Endothelial cell of hepatic sinusoid (primary cell): Measurements from ENCODE around the gene TXLNB.

Source experiments
- in situ Hi-C: cut with HindIII; loops from 2 replicates; pipeline ENCODE4 v1.10.0; 2017; ENCODE audit warnings: low sequenced_read_pairs

TXLNB gene

GRCh38 chr6:139275279-139276055, 16.3 kb downstream of the TXLNB start:
- in situ Hi-C loops: no loop called here

GRCh38 chr6:139271056-139271455, 20.7 kb downstream of the TXLNB start:
- in situ Hi-C loops: no loop called here

GRCh38 chr6:139270249-139270648, 21.5 kb downstream of the TXLNB start:
- in situ Hi-C loops: no loop called here

- in situ Hi-C loops: no loop called here
Measured at GRCh38 chr6:139265512-139266190, 26.1 kb downstream of the TXLNB start.

- in situ Hi-C loops: loop anchor here (5.0 kb wide), 1 partner anchor 75 kb away; no protein-coding TSS in a partner anchor
Measured at GRCh38 chr6:139262519-139263300, 29.1 kb downstream of the TXLNB start.

- in situ Hi-C loops: no loop called here
Measured at GRCh38 chr6:139257821-139258398, 33.9 kb downstream of the TXLNB start.

- in situ Hi-C loops: no loop called here
Measured at GRCh38 chr6:139257291-139257690, 34.5 kb downstream of the TXLNB start.

- in situ Hi-C loops: no loop called here
Measured at GRCh38 chr6:139256087-139256486, 35.7 kb downstream of the TXLNB start.

- in situ Hi-C loops: no loop called here
Measured at GRCh38 chr6:139254196-139254595, 37.6 kb downstream of the TXLNB start.

- in situ Hi-C loops: no loop called here
Measured at GRCh38 chr6:139253656-139254055, 38.1 kb downstream of the TXLNB start.

- in situ Hi-C loops: no loop called here
Measured at GRCh38 chr6:139251691-139252390, 40.0 kb downstream of the TXLNB start.

- in situ Hi-C loops: no loop called here
Measured at GRCh38 chr6:139251045-139251690, 40.6 kb downstream of the TXLNB start.

GRCh38 chr6:139250296-139251044, 41.3 kb downstream of the TXLNB start:
- in situ Hi-C loops: no loop called here

- in situ Hi-C loops: no loop called here
Measured at GRCh38 chr6:139249395-139249794, 42.4 kb downstream of the TXLNB start.

GRCh38 chr6:139248911-139249310, 42.9 kb downstream of the TXLNB start:
- in situ Hi-C loops: no loop called here

GRCh38 chr6:139247618-139248017, 44.2 kb downstream of the TXLNB start:
- in situ Hi-C loops: no loop called here

- in situ Hi-C loops: loop anchor here (5.0 kb wide), 1 partner anchor 69 kb away; no protein-coding TSS in a partner anchor
Measured at GRCh38 chr6:139243536-139243935, 48.3 kb downstream of the TXLNB start.

- in situ Hi-C loops: loop anchor here (5.0 kb wide), 1 partner anchor 70 kb away; no protein-coding TSS in a partner anchor
Measured at GRCh38 chr6:139242457-139243240, 49.1 kb downstream of the TXLNB start.
